ENCODE measurements around the gene ABCA4.
"Not testable (repeated sequence)": the region's sequence is repeated elsewhere in the genome, so short reads cannot be mapped to it uniquely, and the experiment has no call there.

The ABCA4 gene

DNA sequence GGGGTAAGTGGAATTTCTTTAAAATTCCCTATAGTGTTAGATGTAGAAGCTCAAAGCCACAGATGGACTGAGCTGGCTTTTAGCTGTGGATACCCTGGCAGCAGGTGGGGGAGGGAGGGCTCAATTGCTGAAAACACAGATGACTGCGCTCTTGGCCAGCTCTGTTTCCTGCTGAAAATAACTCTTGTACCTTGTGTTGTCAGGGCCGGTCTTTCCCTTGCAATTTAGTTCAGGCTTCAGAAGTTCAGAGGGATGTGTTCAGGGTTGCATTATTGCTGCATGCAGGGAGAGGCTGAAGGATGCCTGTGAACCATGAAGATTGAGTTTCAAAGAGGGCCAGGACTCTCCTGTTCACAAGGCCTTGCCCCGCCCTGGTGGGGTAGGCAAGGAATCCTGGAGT lies 153.6 kb downstream of the ABCA4 start:
- no peaks in the 10 kb centered on the region for H3K9me3 Mint-ChIP-seq
- H3K4me1 Mint-ChIP-seq: no peaks in the 10 kb centered on the region
- peaks cover 4% of the 10 kb centered on the region for H3K27me3 Mint-ChIP-seq

DNA sequence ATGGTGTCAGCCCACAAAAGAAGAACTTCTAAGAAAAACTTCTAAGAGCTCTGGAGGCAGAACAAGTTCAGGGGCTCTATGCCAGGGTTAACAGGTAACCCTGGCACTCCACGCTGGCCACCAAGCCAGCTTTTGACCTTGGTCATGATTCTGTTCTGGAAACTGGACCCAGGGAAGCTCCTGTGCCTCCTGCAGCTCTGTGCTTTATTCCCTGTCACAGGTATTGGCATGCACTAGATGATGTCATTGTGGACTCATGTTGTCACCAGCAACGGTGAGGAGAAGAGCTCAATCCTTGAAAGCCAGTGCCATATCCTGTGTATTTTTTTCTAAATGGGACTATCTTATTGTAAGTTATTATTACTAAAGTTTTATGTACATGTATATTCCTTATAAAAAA lies 155.1 kb downstream of the ABCA4 start:
- no peak overlapping the region for H3K4me3 Mint-ChIP-seq
- DNase-seq (ENCODE audit: low spot score in 2 of 2): no peak
- no peaks in the 10 kb centered on the region for H3K36me3 Mint-ChIP-seq
- H3K9me3 Mint-ChIP-seq: no peaks in the 10 kb centered on the region
- no peak for ATAC-seq (ENCODE audit: low read depth)
- no peaks in the 10 kb centered on the region for H3K4me1 Mint-ChIP-seq
- H3K27ac Mint-ChIP-seq: no peak overlapping the region
- H3K27me3 Mint-ChIP-seq: peaks cover 5% of the 10 kb centered on the region

More for the DNA sequence above, 153.6 kb downstream of the ABCA4 start:
- ATAC-seq (ENCODE audit: low read depth) (no peak), DNase-seq (ENCODE audit: low spot score in 2 of 2) (no peak)
- H3K4me3 Mint-ChIP-seq: no peak overlapping the region
- no peaks in the 10 kb centered on the region for H3K36me3 Mint-ChIP-seq
- no peak overlapping the region for H3K27ac Mint-ChIP-seq

DNA sequence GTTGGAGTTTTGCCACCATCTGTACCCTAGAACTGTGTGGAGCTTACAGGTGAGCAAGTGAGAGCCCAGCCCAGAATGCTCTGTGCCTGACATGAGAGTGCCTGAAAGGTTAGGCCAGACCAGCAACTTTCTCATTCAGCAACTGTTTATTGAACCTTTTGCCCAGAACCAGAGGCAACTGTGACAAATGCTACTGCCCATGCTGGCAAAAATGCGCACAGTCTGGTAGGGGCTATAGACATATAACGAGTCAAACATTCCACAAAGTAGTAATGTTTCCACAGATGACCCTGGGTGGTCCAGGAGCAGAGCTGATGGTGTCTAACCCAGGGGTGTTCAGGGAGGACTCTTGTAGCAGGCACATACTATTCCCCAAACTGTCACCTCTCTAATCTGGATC lies 155.7 kb downstream of the ABCA4 start:
- H3K4me3 Mint-ChIP-seq: no peak overlapping the region
- no peak overlapping the region for H3K27ac Mint-ChIP-seq
- H3K27me3 Mint-ChIP-seq: peaks cover 5% of the 10 kb centered on the region
- ATAC-seq (ENCODE audit: low read depth) (no peak), DNase-seq (ENCODE audit: low spot score in 2 of 2) (no peak)
- H3K9me3 Mint-ChIP-seq: no peaks in the 10 kb centered on the region
- no peaks in the 10 kb centered on the region for H3K36me3 Mint-ChIP-seq
- no peaks in the 10 kb centered on the region for H3K4me1 Mint-ChIP-seq

DNA sequence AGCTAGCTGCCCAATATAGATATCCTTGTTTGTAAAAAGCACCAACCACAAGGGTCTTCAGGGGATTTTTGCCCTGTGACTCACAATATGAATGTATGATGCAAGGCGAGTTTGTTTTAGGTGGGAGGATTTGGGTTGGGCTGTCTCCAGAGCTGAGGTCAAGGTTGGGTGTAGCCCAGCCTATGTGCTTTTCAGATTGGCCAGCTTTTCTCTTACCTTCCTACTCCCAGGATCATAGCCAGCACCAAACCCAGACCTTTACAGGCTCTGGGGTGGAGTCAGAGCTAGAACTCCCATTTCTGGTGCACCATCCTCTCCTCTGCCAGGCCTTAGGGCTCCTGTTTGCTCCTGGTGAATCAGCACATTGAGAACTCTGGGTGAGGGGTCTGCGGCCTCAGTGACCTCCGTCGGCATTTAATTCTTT lies 156.2 kb downstream of the ABCA4 start:
- no peak overlapping the region for H3K4me3 Mint-ChIP-seq
- peaks cover 2% of the 10 kb centered on the region for H3K36me3 Mint-ChIP-seq
- DNase-seq (ENCODE audit: low spot score in 2 of 2) (no peak), ATAC-seq (ENCODE audit: low read depth) (no peak)
- H3K4me1 Mint-ChIP-seq: no peaks in the 10 kb centered on the region
- no peaks in the 10 kb centered on the region for H3K9me3 Mint-ChIP-seq
- H3K27ac Mint-ChIP-seq: no peak overlapping the region
- H3K27me3 Mint-ChIP-seq: peaks cover 7% of the 10 kb centered on the region

DNA sequence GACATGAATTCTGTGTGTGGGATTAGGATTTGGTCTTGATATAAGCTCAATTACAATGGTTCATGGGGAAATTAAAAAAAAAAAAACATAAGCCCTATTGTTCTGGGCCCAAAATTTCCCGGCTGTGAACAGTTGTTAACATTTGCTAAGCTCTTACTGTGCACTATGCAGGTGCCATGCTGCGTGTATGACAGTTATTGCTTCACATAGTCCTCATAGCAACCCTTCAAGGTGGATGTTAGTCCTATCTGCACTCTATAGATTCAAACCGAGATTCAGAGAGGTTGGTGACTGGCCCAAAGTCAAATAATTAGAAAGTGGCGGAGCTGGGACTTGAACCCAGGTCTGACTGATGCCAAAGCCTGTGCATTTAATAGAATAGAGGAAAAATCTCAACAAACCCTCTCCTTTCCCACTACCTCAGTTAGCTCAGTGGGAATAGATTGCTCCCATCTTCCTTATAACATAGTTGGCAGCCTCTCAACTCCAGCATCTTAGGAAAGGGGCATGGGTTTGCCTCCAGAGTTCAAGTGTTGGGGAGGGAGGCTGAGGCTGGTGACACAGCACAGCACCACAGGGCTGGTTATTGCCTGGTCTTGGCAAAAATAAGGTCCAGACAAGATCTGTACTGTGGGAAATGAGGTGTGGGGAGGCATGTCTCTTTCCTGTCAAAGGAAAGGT lies 156.7 kb downstream of the ABCA4 start:
- DNase-seq (ENCODE audit: low spot score in 2 of 2): no peak
- no peak for ATAC-seq (ENCODE audit: low read depth)
- H3K27ac Mint-ChIP-seq: no peak overlapping the region
- H3K27me3 Mint-ChIP-seq: peaks cover 10% of the 10 kb centered on the region
- no peaks in the 10 kb centered on the region for H3K9me3 Mint-ChIP-seq
- H3K4me1 Mint-ChIP-seq: no peaks in the 10 kb centered on the region
- H3K4me3 Mint-ChIP-seq: no peak overlapping the region
- H3K36me3 Mint-ChIP-seq: peaks cover 5% of the 10 kb centered on the region

DNA sequence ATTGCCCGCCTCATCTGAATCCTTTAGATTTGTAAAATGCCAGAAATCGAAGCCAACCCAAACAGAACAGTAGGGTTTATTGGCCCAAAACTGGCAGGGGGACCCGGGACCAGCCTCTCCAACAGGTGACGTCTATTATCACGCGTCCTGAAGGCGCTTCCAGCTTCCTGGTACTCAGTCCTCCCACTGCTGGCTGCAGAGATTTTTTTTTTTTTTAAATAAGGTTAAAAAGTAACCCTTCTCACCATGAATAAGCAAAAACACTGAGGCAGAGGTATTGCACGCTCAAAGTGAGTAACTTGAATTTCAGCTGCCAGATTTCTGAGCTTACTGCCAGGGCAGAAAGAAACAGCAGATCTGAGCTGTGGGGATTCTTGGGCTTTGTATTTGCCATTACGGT lies 157.4 kb downstream of the ABCA4 start:
- Mint-ChIP-seq H3K27ac (no peak overlapping the region), H3K27me3 (peaks cover 11% of the 10 kb centered on the region), H3K4me3 (no peak overlapping the region), H3K36me3 (peaks cover 5% of the 10 kb centered on the region), H3K4me1 (no peaks in the 10 kb centered on the region), H3K9me3 (no peaks in the 10 kb centered on the region)
- ATAC-seq (ENCODE audit: low read depth): no peak
- DNase-seq (ENCODE audit: low spot score in 2 of 2): no peak

DNA sequence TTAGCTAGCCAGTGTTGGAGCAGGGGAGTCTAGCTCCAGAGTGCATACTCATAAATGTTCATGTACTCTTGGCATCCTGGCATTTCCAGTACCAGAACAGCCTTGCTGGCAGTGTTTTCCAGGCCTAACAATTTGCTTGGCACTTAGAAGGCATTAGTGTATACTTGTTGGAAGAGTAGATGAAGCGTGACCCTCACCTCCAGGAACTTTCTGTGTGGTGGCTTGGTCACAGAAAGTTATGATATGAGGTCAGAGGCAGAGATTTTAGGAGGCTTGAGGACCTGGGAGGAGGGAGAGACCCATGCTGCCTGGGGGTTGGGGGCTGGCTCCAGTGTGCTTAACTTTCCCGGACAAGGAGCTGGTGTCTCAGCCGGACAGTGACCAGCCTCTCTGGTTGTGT lies 159.0 kb downstream of the ABCA4 start:
- H3K36me3 Mint-ChIP-seq: peaks cover 11% of the 10 kb centered on the region
- peaks cover 11% of the 10 kb centered on the region for H3K27me3 Mint-ChIP-seq
- no peak overlapping the region for H3K27ac Mint-ChIP-seq

DNA sequence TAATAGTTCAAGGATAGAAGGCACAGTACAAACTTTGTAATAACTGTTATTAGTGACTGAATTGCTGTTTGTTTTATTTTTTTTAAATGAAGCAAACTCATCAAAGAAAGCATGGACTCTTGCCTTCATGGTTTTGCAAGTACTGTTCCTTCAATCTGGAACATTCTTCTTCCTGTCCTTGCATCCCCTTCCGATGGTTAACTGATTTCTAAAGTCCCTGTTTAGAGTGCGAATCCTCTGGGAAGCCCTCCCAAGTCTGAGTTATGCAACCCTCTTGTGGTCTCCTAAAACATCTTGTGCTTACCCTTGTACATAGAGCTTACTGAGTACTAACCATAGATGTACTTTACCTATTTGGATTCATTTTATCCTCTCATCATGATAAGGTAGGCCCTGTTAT lies 159.5 kb downstream of the ABCA4 start:
- Mint-ChIP-seq H3K4me1 (no peaks in the 10 kb centered on the region), H3K9me3 (peaks cover 6% of the 10 kb centered on the region), H3K27ac (no peak overlapping the region), H3K27me3 (peaks cover 11% of the 10 kb centered on the region), H3K36me3 (peaks cover 11% of the 10 kb centered on the region), H3K4me3 (no peak overlapping the region)
- DNase-seq (ENCODE audit: low spot score in 2 of 2): no peak
- no peak for ATAC-seq (ENCODE audit: low read depth)

More for the DNA sequence above, 159.0 kb downstream of the ABCA4 start:
- no peak overlapping the region for H3K4me3 Mint-ChIP-seq
- no peaks in the 10 kb centered on the region for H3K4me1 Mint-ChIP-seq
- H3K9me3 Mint-ChIP-seq: peaks cover 6% of the 10 kb centered on the region
- no peak for ATAC-seq (ENCODE audit: low read depth)
- no peak for DNase-seq (ENCODE audit: low spot score in 2 of 2)

DNA sequence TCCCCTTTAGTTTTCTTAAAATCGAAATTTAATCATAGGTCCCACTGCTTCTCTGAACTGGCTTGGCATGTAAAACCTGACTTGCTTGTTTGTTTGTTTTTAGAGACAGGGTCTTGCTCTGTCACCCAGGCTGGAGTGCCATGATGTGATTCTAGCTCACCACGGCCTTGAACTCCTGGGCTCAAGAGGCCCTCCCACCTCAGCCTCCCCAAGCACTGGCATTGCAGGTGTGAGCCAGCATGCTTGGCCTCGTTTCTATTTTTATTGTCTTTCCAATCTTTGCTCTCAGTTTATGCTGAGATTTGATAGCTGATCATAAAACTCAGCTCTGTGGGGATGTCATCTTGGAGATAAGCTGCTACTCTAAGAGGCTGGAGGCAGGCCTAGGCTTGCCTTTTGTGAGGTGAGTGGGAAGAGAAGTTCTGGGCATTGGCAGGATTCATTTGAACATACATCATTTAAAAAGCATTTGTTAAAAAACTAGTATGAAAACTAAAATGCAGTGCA lies 160.3 kb downstream of the ABCA4 start:
- Mint-ChIP-seq H3K27ac (no peak overlapping the region), H3K9me3 (peaks cover 10% of the 10 kb centered on the region), H3K4me3 (no peak overlapping the region), H3K36me3 (peaks cover 11% of the 10 kb centered on the region), H3K4me1 (no peaks in the 10 kb centered on the region), H3K27me3 (peaks cover 11% of the 10 kb centered on the region)
- no peak for ATAC-seq (ENCODE audit: low read depth)
- no peak for DNase-seq (ENCODE audit: low spot score in 2 of 2)

DNA sequence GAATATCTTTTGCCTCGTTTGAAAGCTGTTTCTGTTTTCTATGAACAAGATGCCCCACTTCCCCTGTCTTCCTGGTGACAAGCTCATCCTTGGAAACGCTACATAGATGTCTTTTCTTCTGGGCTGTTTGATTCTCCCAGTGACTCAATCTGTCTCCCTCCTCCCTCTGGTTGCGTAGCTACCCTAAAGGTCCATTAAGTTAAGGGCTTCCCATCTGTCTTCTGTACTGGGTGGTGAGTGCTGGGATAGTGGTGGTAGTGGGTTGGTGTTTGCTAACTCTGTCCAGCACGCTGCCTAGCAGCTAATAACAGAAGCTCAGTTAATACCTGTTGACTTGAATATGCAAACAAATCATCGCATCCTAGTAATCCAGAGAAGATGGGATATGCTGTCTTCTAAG lies 161.5 kb downstream of the ABCA4 start:
- ATAC-seq (ENCODE audit: low read depth): no peak
- H3K4me1 Mint-ChIP-seq: no peaks in the 10 kb centered on the region
- no peak for DNase-seq (ENCODE audit: low spot score in 2 of 2)
- peaks cover 13% of the 10 kb centered on the region for H3K27me3 Mint-ChIP-seq
- no peak overlapping the region for H3K27ac Mint-ChIP-seq
- peaks cover 15% of the 10 kb centered on the region for H3K9me3 Mint-ChIP-seq
- H3K36me3 Mint-ChIP-seq: peaks cover 16% of the 10 kb centered on the region
- H3K4me3 Mint-ChIP-seq: no peak overlapping the region

DNA sequence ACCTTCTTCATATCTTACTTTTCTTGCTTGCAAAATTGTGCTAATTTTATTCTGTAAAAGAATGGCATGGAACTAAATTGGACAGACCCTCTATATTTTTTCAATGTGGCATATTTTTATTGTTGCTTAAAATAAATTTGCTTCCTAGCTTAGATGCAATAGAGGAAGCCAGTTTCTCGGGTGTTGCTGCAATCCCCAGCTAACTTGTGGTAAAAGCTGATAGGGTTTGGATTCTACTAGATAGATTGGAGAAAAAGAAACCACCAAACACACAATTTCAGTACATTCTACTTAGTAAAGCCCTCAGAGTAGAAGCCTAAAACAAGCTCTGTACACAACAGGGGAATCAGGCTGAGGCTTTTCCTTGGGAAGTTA lies 162.2 kb downstream of the ABCA4 start:
- DNase-seq (ENCODE audit: low spot score in 2 of 2): no peak
- H3K27me3 Mint-ChIP-seq: peaks cover 13% of the 10 kb centered on the region
- H3K27ac Mint-ChIP-seq: no peak overlapping the region
- no peak overlapping the region for H3K4me3 Mint-ChIP-seq
- peaks cover 15% of the 10 kb centered on the region for H3K9me3 Mint-ChIP-seq
- H3K36me3 Mint-ChIP-seq: peaks cover 16% of the 10 kb centered on the region
- no peaks in the 10 kb centered on the region for H3K4me1 Mint-ChIP-seq
- no peak for ATAC-seq (ENCODE audit: low read depth)

DNA sequence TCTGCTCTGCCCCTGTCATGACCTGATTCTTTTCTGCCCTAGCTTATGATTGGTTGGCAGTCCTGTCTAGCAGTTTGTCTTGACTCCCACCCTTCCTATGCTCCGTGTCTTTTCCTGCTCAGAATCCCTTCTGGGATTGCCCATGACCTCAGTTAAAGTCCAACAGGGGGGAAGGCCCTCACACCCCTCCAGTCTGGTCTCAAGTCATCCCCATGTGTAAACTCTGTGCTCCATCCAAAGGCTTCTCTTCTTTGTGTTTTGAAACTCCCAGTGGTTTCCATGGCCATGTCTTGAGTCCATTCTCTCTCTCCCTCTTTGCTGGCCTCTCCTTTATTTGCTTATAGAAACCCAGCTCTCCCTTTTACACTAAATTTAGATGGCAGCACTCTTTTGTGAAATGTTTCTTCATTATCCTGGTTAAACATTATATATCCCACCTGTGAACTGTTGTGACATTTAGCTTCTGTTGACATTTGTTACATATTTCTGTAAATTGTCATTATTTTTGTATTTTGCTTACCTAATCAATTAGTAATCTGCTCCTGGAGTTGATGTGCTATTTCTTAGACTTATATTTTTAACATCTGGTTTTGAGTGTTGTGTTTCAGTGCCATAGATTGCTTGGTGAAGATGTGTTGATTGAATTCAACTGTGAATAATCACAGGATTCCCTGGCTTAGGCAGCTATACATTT lies 162.8 kb downstream of the ABCA4 start:
- Mint-ChIP-seq H3K27me3 (peaks cover 13% of the 10 kb centered on the region), H3K27ac (no peak overlapping the region), H3K4me3 (no peak overlapping the region), H3K36me3 (peaks cover 16% of the 10 kb centered on the region), H3K4me1 (no peaks in the 10 kb centered on the region), H3K9me3 (peaks cover 16% of the 10 kb centered on the region)
- DNase-seq (ENCODE audit: low spot score in 2 of 2) (no peak), ATAC-seq (ENCODE audit: low read depth) (no peak)

DNA sequence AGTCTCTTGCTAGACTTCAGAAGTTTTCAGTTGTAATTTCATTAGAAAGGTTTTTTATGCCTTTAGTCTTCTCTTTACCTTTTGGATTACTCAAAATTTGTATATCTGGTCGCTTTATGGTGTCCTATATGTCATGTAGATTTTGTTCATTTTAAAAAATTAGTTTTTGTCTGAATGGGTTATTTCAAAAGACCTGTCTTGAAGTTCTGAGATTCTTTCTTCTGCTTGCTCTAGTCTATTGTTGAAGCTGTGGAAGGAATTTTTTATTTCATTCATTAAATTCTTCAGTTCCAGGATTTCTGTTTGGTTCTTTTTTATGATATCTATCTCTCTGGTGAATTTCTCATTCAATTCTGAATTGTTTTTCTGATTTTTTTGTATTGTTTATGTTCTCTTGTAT lies 165.2 kb downstream of the ABCA4 start:
- DNase-seq (ENCODE audit: low spot score in 2 of 2) (no peak), ATAC-seq (ENCODE audit: low read depth) (no peak)
- Mint-ChIP-seq H3K27ac (no peak overlapping the region), H3K4me1 (no peaks in the 10 kb centered on the region), H3K36me3 (peaks cover 20% of the 10 kb centered on the region), H3K4me3 (no peak overlapping the region), H3K9me3 (peaks cover 29% of the 10 kb centered on the region), H3K27me3 (peaks cover 9% of the 10 kb centered on the region)

DNA sequence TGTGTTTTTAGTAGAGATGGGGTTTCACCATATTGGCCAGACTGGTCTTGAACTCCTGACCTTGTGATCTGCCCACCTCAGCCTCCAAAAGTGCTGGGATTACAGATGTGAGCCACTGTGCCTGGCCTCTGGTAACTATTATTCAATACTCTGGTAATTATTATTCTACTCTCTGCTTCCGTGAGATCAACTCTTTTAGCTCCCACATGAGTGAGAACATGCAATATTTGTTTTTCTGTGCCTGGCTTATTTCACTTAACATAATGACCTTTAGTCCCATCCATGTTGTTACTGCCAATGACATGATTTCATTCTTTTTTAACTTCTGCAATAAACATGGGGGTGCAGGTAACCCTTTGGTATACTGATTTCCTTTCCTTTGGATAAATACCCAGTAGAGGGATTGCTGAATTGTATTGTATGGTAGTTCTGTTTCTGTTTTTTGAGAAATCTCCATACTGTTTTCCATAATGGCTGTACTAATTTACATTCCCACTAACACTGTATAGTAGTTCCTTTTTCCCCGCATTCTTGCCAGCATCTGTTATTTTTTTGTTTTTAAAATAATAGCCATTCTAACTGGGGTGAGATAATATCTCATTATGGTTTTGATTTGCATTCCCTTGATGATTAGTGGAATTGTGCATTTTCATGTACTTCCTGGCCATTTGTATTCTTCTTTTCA lies 173.8 kb downstream of the ABCA4 start:
- not testable (repeated sequence) for H3K27ac Mint-ChIP-seq; H3K36me3 Mint-ChIP-seq; H3K4me3 Mint-ChIP-seq; H3K4me1 Mint-ChIP-seq; ATAC-seq (ENCODE audit: low read depth); DNase-seq (ENCODE audit: low spot score in 2 of 2)
- Mint-ChIP-seq H3K9me3 (peaks cover 15% of the 10 kb centered on the region), H3K27me3 (peaks cover 14% of the 10 kb centered on the region)

Data from memory B cell (primary cell).